Caco-2 (cell line): ENCODE data around the gene E2F1. TPM values are rescaled to one million over a fixed set of nuclear protein-coding genes. Genes with fewer than 3 reads are reported as not detected.

Source experiments
- BruUV-seq: library from RNA; stranded (reverse); fragments of 400-500 nt; replicated peaks from 2 replicates; lab custom pipeline; 2021; lab: Mats Ljungman, UMichigan
- CTCF ChIA-PET: fragments of 300-600 bp; sonication (Branson Sonifier 250); formaldehyde crosslinking; loops from one replicate; lab custom pipeline; 2022; ENCODE audit warnings: antibody characterized with exemption; lab: Charles Lee
- POLR2A ChIA-PET: fragments of 300-600 bp; sonication (Branson Sonifier 250); formaldehyde crosslinking; loops from one replicate; lab custom pipeline; 2022; ENCODE audit warnings: antibody characterized with exemption; lab: Charles Lee
- DNase-seq, 2 experiments: peaks; one replicate each; pipeline versions ENCODE4 v3.0.0 to v3.0.0-alpha.2; 2020 to 2022
- H3K27me3 ChIP-seq: replicated peaks from 2 replicates; pipeline ENCODE4 v1.6.0; 2011; ENCODE audit warnings: low read length; ENCODE audit not compliant: control insufficient read depth, insufficient read depth
- H3K36me3 ChIP-seq: 2 replicates; pipeline ENCODE4 v1.5.1; 2011; ENCODE audit warnings: low read length; ENCODE audit not compliant: control insufficient read depth, insufficient read depth
- H3K4me1 ChIP-seq: fragments of 250-450 bp; sonication (Bioruptor Pico); 2 replicates; pipeline ENCODE4 v1.5.1; 2020; ENCODE audit warnings: mild to moderate bottlenecking
- H3K4me3 ChIP-seq: 2 replicates; pipeline ENCODE4 v1.5.1; 2011; ENCODE audit warnings: low read depth, mild to moderate bottlenecking, control low read depth, low read length
- H3K9me3 ChIP-seq: fragments of 250-450 bp; sonication (Bioruptor Pico); 2 replicates; pipeline ENCODE4 v1.5.1; 2020; ENCODE audit warnings: mild to moderate bottlenecking, moderate library complexity
- H3K27ac Mint-ChIP-seq: one replicate; pipeline ENCODE4 v1.8.0; 2022; ENCODE audit warnings: mixed read lengths; ENCODE audit not compliant: unreplicated experiment
- H3K27me3 Mint-ChIP-seq: one replicate; pipeline ENCODE4 v1.8.0; 2022; ENCODE audit warnings: mixed read lengths; ENCODE audit not compliant: insufficient read depth, unreplicated experiment
- H3K36me3 Mint-ChIP-seq: one replicate; pipeline ENCODE4 v1.8.0; 2022; ENCODE audit warnings: mild to moderate bottlenecking, mixed read lengths; ENCODE audit not compliant: insufficient read depth, unreplicated experiment
- H3K4me1 Mint-ChIP-seq: one replicate; pipeline ENCODE4 v1.8.0; 2022; ENCODE audit warnings: low read depth, mixed read lengths; ENCODE audit not compliant: unreplicated experiment
- H3K4me3 Mint-ChIP-seq: one replicate; pipeline ENCODE4 v1.8.0; 2022; ENCODE audit warnings: mild to moderate bottlenecking, moderate library complexity, mixed read lengths; ENCODE audit not compliant: unreplicated experiment
- H3K9me3 Mint-ChIP-seq: one replicate; pipeline ENCODE4 v1.8.0; 2022; ENCODE audit warnings: mixed read lengths; ENCODE audit not compliant: unreplicated experiment
- intact Hi-C: fragments of 100-400 bp; cut with micrococcal nuclease; formaldehyde crosslinking; loops from one replicate; pipeline ENCODE4 v1.10.0; 2022; ENCODE audit not compliant: unreplicated experiment
- total RNA-seq: library from RNA; stranded (reverse); gene quantifications from 2 replicates; pipeline ENCODE4 v1.2.3, GENCODE V29; 2022
- TF ChIP-seq, protein P1 (sequence below), 2 experiments: fragments of 200-600 bp in 1 of 2; IDR thresholded peaks; 1 replicate in 1 of 2; 2 replicates in 1 of 2; pipeline versions ENCODE4 v1.5.1 to v1.8.0; 2011 to 2022; ENCODE audit warnings: antibody characterized with exemption in 1 of 2, control low read depth in 1 of 2, inconsistent platforms in 1 of 2, low read depth in 1 of 2, low read length in 1 of 2, mild to moderate bottlenecking in 1 of 2, moderate library complexity in 1 of 2; ENCODE audit not compliant: insufficient read depth in 1 of 2, severe bottlenecking in 1 of 2, unreplicated experiment in 1 of 2

Gene E2F1
- total RNA-seq, 1 experiment from 2014 or later: 74.7 TPM

DNA sequence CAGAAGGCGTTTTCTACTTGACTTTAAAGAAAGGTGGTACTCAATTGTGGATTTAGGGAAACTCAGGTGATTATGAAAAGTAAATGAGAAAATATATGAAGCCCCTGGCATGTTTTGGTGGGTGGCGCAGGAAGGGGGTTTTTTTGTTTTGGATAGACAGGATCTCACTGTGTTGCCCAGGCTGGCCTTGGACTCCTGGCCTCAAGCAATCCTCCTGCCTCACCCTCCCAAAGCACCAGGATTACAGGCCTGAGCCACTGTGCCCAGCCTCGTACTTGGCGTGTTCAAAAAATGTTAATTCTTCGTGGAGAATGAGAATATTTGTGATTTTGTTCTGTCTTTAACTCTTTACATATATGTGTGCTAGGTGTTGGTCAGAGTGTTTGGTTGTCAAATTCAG, 56.2 kb downstream of the E2F1 start:
- Mint-ChIP-seq H3K4me3 (no peak overlapping the region), H3K27ac (no peak overlapping the region), H3K36me3 (peaks cover 46% of the 10 kb centered on the region), H3K9me3 (no peaks in the 10 kb centered on the region), H3K4me1 (no peaks in the 10 kb centered on the region), H3K27me3 (no peaks in the 10 kb centered on the region)
- no peaks in the 10 kb centered on the region for H3K4me1 ChIP-seq
- intact Hi-C loops: no loop called here
- BruUV-seq: no TSS peak
- H3K36me3 ChIP-seq: 0 out of 2 replicates have a peak, but pooled peaks cover 3% of the 10 kb centered on the region
- DNase-seq: no peak
- H3K27me3 ChIP-seq: no peaks in the 10 kb centered on the region
- TF ChIP-seq, protein P1, sequence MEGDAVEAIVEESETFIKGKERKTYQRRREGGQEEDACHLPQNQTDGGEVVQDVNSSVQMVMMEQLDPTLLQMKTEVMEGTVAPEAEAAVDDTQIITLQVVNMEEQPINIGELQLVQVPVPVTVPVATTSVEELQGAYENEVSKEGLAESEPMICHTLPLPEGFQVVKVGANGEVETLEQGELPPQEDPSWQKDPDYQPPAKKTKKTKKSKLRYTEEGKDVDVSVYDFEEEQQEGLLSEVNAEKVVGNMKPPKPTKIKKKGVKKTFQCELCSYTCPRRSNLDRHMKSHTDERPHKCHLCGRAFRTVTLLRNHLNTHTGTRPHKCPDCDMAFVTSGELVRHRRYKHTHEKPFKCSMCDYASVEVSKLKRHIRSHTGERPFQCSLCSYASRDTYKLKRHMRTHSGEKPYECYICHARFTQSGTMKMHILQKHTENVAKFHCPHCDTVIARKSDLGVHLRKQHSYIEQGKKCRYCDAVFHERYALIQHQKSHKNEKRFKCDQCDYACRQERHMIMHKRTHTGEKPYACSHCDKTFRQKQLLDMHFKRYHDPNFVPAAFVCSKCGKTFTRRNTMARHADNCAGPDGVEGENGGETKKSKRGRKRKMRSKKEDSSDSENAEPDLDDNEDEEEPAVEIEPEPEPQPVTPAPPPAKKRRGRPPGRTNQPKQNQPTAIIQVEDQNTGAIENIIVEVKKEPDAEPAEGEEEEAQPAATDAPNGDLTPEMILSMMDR (IDR thresholded peaks at IDR 0.05; ENCODE audit: insufficient read depth in 1 of 2, low read depth in 1 of 2, low read length in 1 of 2, severe bottlenecking in 1 of 2, unreplicated experiment in 1 of 2): no peak
- ChIA-PET POLR2A (no interaction called here), CTCF (interaction anchor here (1.5 kb wide), 1 partner anchor 23 kb away, joined by 4 read pairs; no protein-coding TSS in a partner anchor)
- no peaks in the 10 kb centered on the region for H3K9me3 ChIP-seq
- no peak overlapping the region for H3K4me3 ChIP-seq

DNA sequence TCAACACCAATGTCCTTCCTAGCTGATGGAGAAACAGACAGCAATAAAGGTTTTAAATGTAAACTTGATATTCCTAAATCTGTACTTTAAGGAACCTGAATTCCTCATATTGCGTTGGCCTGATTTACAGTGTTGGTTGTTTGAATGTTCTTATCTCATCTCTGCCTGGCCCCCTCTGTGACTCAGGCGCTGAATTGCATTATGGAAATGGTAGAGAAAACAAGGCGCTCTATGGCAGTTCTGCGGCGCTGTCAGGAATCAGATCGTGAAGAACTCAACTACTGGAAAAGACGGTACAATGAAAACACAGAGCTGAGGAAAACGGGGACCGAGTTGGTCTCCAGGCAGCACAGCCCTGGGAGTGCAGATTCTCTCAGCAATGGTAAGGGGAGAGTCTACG, 56.7 kb downstream of the E2F1 start:
- TF ChIP-seq, protein P1 (IDR thresholded peaks at IDR 0.05; ENCODE audit: insufficient read depth in 1 of 2, low read depth in 1 of 2, low read length in 1 of 2, severe bottlenecking in 1 of 2, unreplicated experiment in 1 of 2): no peak
- Histone ChIP-seq H3K4me3 (no peak overlapping the region), H3K4me1 (no peaks in the 10 kb centered on the region), H3K36me3 (0 out of 2 replicates have a peak, but pooled peaks cover 3% of the 10 kb centered on the region), H3K27me3 (no peaks in the 10 kb centered on the region), H3K9me3 (no peaks in the 10 kb centered on the region)
- H3K4me3 Mint-ChIP-seq: no peak overlapping the region
- H3K9me3 Mint-ChIP-seq: no peaks in the 10 kb centered on the region
- intact Hi-C loops: no loop called here
- H3K4me1 Mint-ChIP-seq: no peaks in the 10 kb centered on the region
- peaks cover 51% of the 10 kb centered on the region for H3K36me3 Mint-ChIP-seq
- POLR2A ChIA-PET: no interaction called here
- H3K27ac Mint-ChIP-seq: no peak overlapping the region
- no TSS peak for BruUV-seq
- no peaks in the 10 kb centered on the region for H3K27me3 Mint-ChIP-seq
- no peak for DNase-seq
- CTCF ChIA-PET: no interaction called here

DNA sequence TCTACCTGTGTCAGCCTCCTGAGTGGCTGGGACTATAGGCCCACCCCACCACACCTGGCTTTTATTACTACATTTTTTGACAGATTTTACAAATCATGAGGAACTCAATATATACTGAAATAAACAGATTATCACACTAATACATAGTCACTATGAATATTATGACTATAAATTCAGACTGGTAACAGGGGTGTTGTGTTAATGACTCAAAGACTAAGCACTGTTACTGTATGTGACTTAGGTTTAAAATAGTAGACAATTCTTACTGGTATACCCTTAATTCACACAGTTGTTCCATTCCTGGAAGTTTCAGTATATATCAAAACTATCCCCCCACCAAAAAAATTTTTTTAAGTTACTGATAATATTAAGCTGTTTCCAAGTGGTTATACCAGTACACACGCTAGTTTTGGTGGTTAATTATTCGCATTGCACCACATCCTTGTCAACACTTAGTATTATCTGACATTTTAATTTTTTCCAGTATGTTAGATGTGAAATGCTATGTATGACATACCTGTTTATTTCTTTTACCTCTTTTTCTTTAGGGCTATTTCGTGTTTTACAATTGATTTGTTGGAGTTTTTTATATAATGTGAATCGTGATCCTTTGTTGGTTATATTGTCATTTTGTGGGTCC, 58.5 kb downstream of the E2F1 start:
- intact Hi-C loops: no loop called here
- H3K27me3 ChIP-seq: no peaks in the 10 kb centered on the region
- CTCF ChIA-PET: no interaction called here
- POLR2A ChIA-PET: no interaction called here
- H3K9me3 ChIP-seq: no peaks in the 10 kb centered on the region
- Mint-ChIP-seq H3K36me3 (peaks cover 51% of the 10 kb centered on the region), H3K27me3 (no peaks in the 10 kb centered on the region), H3K4me1 (no peaks in the 10 kb centered on the region), H3K9me3 (no peaks in the 10 kb centered on the region), H3K27ac (no peak overlapping the region), H3K4me3 (no peak overlapping the region)
- BruUV-seq: no TSS peak
- no peak overlapping the region for H3K4me3 ChIP-seq
- no peak for DNase-seq
- H3K36me3 ChIP-seq: 0 out of 2 replicates have a peak, but pooled peaks cover 5% of the 10 kb centered on the region
- TF ChIP-seq, protein P1 (IDR thresholded peaks at IDR 0.05; ENCODE audit: insufficient read depth in 1 of 2, low read depth in 1 of 2, low read length in 1 of 2, severe bottlenecking in 1 of 2, unreplicated experiment in 1 of 2): no peak
- H3K4me1 ChIP-seq: no peaks in the 10 kb centered on the region
